GM19043 (cell line): Measurements from ENCODE around the gene STPG4.

ENCODE experiments used
- ATAC-seq: cut with Tn5 transposase; IDR thresholded peaks from one replicate; pipeline ENCODE4 v1.9.1; 2021; ENCODE audit warnings: low read depth; ENCODE audit not compliant: unreplicated experiment

The STPG4 gene

DNA sequence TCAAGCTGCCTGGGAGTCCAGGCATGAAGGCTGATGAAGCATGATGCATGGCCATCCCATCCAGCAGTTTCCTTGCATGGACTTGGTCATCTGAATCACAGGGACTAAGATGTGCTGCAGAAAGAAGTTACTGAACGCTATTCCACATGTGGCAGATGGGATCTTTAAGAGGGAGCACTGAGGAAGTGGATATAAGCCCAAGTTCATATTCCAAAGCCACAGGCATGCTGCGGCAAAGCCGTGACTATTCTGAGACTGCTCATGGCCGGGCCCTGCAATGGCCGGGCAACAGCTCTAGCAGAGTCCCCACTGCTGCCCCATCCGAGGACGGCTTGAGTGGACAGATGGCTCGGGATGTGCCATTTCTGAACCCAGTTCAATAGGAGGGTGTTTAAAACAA lies 61.5 kb downstream of the STPG4 start:
- ATAC-seq, result no peak

DNA sequence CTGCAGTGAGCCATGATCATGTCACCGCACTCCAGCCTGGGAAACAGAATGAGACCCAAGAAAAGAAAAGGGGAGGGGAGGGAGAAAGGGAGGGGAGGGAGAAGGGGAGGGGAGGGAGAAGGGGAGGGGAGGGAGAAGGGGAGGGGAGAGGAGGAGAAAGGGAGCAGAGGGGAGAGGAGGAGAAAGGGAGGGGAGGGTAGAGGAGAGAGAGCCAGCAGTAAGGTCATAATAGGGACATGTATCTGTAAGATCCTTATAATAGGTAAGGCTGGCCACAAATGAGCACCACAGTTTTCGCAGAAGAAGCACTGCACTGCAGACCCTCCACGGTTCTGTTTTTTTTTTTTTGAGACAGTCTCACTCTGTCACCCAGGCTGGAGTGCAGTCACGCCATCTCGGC lies 62.6 kb downstream of the STPG4 start:
- no peak for ATAC-seq

DNA sequence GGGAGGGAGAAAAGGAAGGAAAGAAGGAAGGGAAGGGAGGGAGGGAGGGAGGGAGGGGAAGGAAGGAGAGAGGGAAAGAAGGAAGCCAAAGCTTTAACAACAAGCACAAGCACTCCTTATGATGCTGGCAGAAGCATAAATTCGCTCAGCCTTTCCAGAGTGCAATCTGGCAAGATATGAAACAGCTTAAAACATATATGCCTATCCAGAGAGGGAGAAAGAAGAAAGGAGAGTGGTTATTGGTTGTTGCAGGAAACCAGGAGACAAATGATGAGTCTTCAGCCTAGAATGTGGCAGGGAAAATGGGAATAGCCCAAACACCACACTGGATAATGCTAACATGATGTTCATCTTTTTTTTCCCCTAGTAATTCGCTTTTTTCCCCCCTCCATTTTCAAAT lies 64.0 kb downstream of the STPG4 start:
- ATAC-seq, result no peak

DNA sequence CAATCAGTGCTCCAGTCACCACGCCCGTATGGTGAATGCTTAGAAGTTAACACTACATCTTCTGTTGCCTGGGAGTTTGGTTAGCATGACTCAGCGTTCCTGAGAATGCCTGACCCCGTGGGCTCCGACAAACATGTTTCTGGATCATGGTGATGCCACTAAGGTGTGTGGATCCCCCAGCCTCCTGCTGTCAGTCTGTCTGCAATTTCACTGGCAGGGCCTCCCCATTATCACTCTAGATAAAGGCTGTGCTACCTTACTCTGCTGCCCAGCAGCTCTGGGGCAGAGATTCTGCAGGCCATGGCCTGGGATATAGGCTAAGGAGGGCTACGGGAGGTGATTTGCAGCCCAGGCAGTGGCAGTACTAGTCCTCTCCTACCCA lies 66.0 kb downstream of the STPG4 start:
- ATAC-seq, result no peak

DNA sequence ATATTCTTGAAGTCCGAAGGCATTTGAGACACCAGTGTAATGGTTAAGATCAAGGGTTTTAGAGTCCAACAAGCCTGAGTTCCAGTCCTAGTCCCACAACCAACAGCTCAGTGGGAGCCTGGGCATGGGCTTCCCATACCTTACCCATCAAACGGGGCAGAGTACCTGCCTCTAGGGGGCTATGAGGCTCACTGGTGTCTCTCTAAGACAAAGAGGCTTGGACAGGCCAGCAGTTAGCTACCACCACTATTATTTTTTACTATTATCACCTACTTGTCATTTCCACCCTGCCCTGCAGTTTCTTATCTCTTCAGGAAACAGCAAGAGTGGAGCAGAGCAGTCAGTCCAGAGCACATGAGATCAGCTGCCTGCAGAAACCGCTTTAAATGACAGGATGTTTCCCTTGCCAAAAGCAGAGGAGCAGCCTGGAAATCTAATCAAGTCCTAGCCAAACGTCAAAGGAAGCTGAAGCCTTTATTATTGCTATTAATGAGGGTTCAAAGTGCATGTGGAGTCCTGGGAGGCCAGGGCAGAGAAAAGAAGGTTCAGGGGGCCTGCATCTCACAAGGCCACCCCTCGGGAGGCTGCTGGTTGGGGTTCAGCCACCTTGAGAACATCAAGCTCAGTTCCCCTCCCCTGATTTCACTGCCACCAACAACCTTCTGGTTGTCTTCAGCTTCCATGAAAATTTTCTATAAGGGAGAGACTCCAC lies 66.6 kb downstream of the STPG4 start:
- no peak for ATAC-seq

DNA sequence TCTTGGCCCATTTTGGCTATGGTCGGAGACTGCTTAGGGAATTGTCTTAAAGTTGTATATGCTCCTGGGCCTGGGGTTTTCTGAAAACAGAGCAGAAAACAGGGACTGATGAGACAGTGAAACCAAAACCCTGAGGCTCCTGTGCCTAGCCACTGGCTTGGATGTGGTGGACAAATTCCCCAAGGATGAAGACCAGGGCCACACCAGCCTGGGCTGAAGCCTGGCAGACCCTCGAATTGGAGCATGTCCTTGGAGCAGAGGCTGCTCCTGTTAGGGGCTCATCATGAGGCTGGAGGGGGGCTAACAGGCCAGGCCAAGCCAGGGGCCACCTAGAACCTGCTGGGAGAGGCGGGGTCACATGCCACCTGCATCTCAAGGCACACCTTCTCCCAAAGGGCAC lies 68.1 kb downstream of the STPG4 start:
- ATAC-seq, result no peak

DNA sequence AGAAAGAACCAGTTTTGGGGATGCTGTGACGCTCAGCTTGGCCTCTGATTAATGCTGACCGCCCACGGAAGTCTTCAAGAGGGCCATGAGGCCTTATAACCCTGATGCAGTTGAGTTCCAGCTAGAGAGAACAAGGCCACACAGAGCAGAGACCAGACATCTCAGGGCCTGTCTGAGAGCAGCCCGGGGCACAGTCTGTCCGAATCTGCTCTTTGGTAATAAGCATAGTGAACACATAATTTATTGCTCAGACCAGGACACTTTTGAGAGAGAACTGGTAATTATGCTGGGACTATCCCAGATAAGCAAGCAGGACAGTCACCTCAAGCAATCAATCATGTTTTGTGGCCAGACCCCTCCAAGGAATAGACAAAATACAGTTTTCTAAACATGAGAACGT lies 68.5 kb downstream of the STPG4 start:
- ATAC-seq, result no peak

DNA sequence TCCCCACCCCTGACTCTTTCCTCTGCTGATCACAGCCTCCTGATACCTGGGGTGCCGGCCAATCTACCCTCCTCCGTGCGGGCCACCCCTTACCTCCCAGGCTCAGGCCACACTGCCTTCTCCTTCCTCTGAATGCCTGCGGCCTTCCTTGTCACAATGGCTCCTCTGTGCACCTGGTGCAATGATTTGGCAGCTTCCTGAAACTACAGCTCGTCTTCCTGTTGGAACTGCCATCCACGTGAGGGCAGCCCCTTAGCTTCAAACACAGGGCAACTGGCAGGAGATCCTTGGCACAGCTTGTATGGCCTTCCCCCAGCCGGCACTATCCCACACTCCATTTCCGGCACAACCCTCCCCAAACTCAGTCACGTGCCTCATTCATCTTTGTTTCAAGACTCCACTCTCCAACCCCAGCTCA lies 69.0 kb downstream of the STPG4 start:
- no peak for ATAC-seq

DNA sequence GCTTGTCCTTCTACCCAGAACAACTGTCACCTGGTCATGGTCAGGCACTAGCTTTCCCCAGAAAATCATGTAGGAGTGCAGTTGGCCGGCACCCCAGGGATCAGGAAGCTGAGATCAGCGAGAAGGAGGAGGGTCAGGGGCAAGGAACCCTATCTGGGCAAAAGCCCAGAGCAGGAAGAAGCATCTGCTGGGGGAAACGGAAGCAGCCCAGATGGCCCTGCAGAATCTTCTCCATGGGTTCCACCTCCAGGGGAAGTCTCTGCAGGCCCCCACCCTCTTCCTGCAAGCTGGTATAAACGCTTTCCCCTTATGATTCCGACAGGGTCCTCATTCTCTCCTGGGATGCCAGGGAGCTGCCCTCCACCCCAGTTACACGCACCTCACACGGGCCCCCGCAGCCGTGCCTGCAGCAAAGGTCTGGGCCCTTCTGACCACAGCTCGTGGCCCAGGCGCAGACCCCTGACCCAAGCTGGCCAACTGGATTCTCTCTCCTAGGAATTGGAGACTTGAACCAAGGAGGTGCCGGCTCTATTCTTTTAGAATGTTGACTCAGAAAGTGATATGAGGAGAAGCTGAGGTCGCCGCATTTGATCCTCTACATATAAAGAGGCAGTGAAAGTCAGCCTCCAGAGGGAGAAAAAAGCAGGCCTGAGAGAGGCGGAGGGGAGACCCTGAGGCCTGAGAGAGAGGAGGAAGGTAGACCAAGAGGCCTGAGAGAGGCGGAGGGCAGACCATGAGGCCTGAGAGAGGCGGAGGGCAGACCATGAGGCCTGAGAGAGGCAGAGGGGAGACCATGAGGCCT lies 71.0 kb downstream of the STPG4 start:
- no peak for ATAC-seq

DNA sequence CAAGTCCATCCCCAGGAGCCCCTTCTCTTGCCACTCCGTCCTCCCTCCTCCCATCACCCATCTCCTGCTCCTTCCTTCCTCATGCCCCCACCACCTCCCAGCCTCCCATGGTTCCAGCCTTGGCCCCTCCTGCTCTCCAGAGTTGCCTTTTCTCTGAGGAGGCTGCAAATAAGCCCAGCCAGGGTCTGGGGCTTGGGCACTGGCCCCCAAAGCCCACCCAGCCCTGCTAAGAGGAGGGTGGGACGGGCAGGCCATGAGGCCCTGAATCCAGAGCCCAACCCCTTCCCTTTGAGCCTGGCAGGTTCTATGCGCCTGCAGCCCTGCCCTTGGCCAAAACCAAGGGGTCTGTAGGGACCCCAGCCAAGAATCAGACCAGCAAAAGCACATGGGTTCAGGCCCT lies 71.6 kb downstream of the STPG4 start:
- no peak for ATAC-seq

DNA sequence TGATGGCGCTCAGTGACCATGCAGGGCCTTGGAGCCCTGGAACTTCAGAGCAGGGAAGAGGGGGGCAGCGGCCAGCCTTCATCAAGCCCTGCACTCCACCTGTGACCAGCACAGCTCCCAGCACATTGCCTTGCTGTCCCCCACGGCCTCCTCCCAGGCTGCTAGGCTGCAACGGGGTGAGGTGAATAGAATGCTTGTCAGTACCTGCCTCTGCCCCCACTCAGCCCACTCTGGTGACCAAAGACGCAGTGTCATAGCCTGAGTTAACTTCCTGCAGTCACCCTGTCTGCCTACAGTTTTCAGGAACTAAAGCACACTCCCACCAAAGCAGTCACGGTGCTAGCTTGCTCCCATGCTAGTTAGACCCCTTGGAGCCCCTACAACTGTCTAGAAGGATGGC lies 72.1 kb downstream of the STPG4 start:
- ATAC-seq, result no peak

DNA sequence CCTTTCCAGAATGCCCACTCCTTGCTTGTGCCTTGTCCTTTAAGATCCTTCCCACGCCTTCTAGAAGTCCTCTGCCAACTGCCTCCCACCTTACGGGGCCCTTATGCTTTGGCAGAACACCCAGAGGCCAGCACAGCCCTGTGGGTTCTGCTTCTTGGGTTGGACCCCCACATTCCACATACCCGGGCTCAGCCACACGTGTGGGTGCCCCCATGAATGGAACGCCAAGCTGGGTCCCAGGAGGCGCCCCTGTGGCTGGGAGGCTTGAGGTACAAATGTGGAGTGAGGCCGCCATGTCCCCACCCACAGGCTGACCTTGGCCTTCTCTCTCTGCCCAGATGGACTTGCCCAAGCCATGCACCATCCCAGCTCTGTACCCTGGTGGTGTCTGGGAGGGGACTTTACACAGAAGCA lies 74.2 kb downstream of the STPG4 start:
- no peak for ATAC-seq

DNA sequence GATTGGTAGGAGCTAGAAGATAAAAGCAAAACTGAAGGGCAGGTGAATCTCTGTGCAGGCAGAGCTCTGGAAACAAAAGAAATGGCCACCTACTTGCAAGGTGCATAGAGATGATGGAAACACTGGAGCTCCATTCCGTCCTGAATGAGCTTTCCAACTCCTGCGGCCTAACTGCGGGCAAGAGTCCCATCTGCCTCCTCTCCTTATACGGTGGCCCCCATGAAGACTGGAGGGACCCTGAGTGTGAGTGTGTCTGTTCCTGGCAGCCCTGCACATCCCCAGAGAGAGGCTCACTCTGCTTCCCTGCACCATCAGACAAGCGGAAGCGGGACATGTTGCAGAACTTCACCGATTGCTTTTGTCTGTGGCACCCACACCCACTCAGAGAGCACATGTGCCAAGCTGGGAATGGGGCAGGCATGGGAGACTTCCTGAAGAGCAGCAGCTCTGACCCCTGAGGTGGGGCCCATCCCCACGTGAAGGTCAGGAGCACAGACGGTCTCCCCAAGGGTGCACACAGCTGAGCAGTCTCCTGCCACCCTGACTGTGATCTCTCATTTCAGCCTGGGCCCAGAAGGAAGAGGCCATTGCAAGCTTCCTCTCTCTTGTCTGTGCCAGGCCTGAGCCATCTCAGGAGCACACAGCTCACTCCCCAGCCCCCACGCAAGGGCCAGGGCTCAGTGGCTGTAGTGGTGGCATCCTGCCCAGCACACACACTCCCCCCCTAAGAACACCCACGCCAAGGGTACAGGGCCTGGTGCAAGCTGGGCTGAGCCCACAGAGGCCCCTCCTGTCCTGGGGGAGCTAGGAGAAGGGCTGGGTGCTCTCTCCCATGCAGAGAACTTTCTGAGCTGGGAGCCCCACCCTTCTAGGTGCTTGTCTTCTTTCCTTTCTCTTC lies 75.3 kb downstream of the STPG4 start:
- no peak for ATAC-seq

DNA sequence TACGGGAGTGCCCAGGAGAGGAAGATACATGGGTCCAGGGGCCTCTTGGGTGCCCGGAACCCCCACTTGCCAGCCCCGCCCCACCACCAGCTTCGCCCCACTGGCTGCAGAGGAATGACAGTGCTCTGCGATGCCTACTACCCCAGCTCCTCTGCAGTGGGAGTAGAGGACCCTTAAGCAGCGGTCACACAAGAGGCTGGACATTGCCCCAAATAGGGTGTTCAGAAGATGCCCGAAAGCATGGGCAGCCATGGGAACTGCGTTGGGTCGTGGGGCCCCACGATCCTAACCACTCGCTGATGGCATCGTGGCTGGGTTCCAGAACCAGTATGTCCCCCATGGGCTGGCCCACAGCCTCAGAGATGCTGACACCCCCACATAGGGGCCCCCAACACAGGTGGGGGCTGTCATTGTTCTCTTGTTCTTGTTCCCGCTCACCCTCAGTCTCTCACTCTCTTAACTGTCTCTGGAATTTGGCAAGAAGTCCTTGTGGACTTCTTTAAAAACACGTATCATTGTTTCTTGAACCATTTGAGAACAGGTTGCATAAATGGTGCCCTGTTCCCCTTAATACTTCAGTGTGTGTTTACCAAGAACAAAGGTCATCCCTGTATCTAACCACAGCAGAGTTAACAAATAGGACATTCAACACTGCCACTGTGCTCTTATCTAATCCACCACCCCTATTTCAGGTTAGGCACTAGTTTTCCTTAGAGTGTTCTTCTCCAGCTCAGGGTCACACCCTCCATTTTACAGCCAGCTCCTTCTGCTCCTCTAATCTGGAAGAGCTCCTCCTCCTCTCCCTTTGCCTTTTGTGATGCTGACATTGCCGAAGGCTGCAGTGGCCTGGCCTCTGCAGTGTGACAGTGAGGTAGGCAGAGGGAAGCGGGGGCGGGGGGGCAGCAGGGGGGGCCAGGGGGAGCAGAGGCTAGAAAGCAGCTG lies 76.3 kb downstream of the STPG4 start:
- no peak for ATAC-seq

DNA sequence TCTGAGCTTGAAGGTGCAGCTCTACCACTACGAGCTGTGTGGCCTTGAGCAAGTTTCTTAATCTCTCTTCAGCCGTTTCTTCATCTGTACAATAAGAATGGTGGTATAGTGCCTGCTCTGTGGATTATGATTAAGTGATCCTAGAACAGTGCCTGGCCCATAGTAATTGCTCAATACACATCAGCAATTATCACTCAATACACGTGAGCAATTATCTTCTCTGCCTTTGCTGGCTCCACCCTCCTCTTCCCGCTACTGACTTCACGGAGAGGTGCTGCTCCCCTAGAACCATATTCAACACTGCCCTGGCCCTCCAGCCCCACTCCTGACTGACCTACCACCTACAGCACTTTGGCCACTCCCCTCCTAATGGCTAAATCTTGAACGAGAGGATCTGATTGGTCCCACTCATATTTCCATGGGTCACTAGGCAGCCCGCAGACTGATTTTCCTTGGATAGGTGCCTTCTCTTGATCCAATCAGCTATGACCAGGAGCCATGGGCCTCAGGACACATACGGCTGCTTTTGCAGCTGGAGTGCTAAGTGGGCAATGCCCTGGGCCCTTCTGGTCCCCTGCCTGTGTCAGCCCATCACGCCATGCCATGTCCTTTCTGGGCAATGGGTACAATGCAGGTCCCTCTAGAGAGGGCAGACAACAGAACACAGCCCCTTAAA lies 77.5 kb downstream of the STPG4 start:
- ATAC-seq, result no peak

DNA sequence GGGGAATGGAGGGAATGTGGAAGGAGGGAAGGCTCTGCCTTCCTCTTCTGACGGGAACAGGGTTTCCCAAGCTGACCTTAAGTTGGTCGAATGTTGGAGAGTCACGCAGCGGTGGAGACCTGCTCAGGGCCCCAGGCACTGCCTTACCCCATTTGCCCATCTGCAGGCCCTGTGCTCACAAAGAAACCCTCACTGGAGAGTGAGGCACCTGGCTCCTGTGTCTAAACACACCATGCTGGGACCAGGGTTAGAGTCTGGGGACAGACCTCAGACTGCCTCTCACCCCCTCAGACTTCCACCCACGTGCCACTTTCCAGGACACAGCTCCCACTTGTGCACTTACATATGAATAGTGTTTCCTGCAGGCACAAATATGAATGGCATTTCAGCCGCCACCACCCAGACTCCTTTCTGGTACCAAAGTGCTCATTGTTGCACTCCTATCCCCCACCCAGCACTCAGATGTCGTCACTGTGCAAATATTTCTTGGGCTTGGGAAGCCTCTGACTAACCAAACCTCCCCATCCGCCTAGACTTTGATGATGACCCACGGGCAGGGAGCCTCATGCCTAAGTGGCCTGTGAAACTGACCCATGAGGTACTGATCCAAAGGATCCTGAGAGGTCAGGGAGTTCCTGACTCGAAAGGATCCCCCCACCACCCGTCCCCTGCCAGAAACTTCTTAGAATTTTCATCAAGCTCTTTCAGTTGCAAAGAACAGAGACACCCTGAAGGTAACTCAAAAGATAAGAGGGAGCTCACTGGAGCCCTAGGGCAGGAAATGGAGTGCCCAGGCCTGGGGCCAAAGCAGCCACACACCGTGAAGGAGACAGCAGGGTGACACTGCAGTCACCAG lies 78.3 kb downstream of the STPG4 start:
- ATAC-seq, result no peak

DNA sequence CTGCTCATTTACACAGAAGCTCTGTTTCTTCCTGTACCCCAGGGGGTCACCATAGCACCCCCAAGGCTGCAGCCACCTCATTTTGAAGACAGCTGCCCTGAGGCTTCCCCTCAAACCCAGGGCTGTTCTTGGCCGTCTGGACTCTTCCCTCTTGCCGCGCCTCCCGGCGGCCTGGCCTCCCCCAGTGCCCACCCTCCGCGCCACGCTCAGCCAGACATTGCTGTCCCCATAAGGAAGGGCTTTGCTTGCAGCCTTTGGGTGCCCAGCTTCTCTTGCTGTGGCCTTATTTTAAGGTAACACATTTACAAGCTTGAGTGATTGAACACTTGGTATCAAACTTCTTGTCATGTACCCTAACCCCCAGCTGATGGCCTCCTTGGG lies 79.0 kb downstream of the STPG4 start:
- ATAC-seq, result no peak

DNA sequence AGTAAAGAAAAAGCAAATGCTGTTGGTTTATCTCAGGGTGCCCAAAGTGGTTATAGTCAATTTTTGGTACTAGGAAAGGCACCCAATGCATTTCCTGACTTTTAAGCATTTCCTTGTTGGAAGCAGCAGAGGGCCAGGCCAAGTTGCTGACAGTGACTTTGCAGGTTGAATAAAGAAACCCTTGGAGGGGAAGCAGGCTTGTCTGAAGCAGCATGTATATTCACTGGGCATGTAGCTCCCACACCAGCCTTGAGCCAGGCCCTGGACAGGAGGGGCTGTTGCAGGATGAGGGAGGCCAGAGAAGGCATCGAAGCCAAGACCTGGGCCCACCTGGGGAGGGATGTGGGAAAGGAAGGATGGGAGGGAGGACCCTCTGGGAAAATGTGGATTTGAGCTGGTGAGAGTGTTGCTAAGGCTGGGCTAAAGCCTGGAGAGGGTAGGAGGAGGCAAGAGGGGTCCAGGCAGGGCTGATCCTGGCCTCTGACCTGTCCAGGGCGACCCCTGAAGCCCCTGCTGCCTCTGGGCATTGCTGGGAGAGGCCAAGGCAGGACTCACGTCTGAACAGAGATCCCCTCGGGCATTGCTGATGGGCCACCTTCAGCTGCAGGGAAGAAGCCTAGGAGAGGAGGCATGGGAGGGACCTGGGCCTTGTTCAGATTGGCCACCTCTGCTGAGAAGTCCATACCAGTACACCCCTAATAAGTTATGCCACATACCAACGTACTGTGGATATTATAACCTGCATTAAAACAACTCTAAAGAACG lies 79.6 kb downstream of the STPG4 start:
- ATAC-seq, result no peak
